GM18511 (cell line): ENCODE results near the gene TNFRSF13B.
"Not testable (repeated sequence)": the region's sequence is repeated elsewhere in the genome, so short reads cannot be mapped to it uniquely, and the experiment has no call there.

Experiments used
- ATAC-seq: cut with Tn5 transposase; IDR thresholded peaks from one replicate; pipeline ENCODE4 v1.9.1; 2021; ENCODE audit warnings: mild to moderate bottlenecking, moderate library complexity; ENCODE audit not compliant: unreplicated experiment

TNFRSF13B gene

DNA sequence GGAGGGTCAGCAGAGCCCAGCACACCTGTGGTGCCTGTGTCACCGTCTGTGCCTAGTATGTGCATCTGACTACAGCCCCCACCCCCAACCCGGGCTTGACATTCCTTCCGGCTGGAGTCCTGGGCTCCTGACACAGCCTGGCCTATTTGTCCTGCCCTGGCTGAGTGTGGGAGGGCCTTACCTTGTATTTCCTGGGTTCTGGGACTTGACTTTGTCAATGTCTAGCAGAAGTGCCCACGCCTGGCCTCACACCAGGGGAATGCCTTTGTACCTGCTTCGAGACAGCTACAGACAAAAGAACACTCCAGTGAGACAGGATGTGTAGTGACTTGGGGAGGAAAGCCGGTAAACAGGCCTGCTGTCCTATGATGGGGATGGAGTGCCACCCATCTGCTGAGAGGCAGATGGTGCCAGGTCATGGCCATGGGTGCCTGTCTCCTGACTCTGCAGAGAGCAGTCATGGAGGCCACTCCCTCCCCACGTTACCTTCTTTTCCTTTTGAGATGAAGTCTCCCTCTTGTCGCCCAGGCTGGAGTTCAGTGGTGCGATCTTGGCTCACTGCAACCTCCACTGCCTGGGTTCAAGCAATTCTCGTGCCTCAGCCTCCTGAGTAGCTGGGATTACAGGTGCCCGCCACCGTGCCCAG lies 42.8 kb downstream of the TNFRSF13B start:
- ATAC-seq, result no peak

DNA sequence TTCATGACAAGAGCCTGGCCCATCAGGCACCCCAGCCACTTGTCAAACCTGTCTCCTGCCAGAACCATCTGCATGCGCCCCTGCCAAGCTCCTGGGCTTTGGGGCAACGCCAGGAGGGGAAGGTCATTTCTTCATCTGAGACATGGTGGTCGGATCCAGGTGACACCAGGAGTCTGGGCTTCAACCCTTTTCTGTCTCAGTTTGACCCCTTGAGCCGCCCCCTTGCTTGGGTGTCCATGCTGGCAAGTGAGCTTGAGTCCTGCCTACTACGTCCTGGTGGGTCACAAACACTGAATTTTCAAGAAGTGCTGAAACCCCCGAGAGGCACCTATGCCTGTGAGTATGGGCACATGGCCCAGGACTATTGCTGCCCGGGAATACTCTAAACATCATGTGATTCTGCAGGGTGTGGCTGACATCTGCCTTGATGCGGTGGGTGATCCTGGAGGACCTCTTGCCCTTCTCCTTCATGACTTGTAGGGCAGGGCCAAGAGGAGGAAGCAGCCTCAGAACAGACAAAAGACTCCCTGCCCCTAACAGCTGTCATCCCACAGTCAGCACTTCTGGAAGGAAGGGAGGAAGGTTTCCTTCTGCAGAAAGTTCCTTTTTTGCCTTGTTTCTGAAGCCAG lies 43.4 kb downstream of the TNFRSF13B start:
- ATAC-seq, result no peak

GRCh38 chr17:16927641-16928321 lies 44.1 kb downstream of the TNFRSF13B start:
- no peak for ATAC-seq

- no peak for ATAC-seq
Observed at GRCh38 chr17:16926571-16927451, 45.1 kb downstream of the TNFRSF13B start.

DNA sequence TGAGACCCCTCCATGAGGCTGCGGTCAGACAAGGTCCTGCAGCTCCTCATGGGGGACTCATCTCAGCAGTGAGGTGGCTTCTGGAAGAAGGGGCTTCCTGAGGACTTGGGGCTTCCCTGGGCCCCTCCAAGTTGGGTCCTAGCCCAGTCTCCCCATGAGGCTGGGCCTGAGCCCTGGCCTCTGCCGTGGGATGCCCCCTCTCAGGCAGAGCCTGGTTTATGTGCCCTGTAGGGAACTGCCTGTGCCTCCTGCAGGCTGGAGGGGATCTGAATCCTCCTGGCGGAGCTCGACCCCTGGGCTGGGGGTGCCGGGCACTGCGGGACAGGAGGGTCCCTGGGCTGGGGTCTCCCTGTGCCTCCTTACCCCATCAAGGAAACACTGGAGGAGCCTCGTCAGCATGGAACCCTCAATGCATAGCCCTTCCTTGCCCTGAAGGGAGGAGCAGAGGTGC lies 45.8 kb downstream of the TNFRSF13B start:
- ATAC-seq, result no peak

- no peak for ATAC-seq
Observed at GRCh38 chr17:16925461-16926060, 46.4 kb downstream of the TNFRSF13B start.

DNA sequence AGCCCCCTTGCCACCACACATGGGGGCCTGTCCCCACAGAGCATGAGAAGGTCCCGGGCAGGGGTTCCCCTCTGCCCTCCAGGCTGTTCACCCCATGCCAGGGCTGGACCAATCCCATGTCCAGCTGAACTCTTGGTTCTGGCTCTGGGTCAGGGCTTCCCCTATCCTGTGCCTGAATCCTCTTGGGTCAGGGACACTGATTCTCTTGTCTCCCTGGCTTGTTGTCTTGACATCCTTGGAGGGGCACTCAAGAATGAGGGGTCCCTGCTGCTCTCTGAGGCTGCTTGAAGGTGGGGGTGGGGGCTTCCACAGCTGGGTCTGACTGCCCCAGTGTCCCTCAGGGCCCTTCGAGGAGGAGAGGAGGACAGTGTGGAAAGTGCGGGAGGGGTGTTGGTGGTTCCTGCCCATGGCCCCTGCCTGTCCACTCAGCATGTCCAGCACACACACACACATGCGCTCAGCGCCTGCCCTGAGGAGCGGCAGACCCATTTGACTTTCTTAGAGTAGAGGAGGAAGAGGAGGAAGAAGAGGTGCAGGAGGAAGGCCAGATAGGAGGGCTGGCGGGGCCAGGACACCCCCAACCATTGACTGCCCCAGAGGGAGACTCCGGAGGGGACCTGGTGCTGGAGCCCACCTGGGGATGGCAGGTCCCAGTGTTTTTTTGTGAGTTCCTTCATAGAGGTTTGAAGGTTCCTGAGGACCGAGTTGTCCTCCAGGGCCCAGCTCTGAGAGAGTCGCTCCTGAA lies 47.0 kb downstream of the TNFRSF13B start:
- no peak for ATAC-seq

- ATAC-seq, result no peak
Observed at GRCh38 chr17:16923904-16924695, 47.8 kb downstream of the TNFRSF13B start.

DNA sequence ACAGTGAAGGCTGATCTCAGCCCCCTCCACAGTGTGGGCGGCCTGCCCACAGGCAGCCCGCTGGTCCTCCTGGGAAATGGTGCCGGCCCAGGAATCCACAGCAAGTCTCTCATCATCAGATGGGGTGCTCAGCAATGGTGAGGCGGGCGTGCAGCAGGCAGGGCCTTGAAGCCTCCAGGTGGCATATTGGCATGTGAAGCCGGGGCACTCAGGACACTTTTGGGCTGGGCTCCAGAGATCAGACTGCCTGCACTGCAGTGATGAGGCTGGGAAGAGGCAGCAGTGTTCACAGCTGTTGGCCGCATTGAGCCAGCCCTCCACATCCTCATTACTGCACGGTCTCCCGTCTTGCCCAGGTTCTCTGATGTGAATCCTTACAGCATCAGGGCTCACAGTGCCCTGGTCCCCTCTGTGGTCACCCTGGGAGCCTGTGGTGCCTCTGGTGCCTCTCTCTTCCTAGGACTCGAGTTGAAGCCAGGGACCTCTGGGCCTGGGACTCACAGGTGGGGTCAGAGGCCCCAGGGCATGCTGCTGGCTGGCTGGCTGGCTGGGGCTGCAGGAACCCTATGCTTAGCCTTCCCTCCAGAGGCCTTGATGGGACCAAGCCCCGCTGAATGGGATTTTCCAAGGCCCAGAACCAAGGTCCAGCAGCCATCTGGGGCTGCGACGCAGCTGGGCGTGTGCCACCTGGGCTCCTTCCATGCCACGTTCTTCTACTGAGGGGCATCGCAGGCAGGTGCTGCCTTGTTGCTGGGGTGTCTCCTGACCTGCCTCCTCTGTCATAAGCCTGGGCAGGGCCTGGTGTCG lies 48.6 kb downstream of the TNFRSF13B start:
- no peak for ATAC-seq

GRCh38 chr17:16922386-16923096 lies 49.4 kb downstream of the TNFRSF13B start:
- no peak for ATAC-seq

- ATAC-seq, result not testable (repeated sequence)
Observed at GRCh38 chr17:16921451-16921850, 50.5 kb downstream of the TNFRSF13B start.

GRCh38 chr17:16920628-16921020 lies 51.3 kb downstream of the TNFRSF13B start:
- ATAC-seq, result no peak

- no peak for ATAC-seq
Observed at GRCh38 chr17:16919663-16920627, 52.0 kb downstream of the TNFRSF13B start.

DNA sequence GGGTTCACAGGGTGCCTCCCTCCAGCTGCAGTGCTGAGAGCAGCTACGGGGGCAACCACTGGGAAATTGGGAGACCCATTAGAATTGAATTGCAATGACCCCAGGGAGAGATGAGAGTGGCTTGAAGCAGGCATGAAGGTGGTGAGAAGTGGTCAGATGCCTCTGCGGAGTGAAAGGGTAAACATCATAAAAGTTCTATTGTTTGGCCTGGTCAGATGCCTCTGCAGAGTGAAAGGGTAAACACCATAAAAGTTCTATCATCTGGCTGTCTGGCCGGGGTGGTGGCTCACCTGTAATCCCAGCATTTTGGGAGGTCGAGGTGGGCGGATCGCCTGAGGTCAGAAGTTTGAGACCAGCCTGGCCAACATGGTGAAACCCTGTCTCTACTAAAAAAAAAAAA lies 53.5 kb downstream of the TNFRSF13B start:
- ATAC-seq, result no peak

DNA sequence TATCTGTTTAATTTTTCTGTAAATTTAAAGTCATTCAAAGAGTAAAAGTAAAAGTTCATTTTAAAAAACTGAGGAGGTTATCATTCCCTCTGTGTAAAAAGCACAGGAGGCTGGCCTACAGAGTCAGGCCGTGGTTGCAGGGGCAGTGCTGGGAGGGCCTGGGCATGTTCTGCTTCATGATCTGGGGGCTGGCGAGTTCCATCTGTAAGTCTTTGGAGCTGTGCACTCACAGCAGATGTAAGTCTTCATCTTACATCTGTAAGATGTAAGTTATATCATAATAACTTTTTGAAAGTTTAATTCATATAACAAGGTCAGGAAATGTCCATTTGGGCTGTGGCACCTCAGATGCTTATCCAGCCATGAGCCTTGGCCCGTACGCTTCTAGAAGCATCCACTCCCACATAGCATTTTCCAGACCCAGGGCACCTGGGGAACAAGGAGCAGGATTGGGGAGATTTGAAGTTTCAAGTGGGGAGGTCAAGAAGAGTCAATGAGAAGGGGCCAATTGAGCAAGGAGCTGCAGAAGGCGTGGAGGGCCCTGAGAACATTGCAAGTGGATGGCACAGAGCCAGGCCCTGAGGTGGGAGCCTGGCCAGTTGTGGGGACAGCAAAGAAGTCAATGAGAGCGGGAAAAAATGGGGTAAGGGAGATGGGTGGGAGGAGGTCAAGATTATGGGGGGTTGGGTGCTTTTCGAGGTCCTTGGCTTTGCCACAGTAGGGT lies 54.1 kb downstream of the TNFRSF13B start:
- ATAC-seq, result no peak

DNA sequence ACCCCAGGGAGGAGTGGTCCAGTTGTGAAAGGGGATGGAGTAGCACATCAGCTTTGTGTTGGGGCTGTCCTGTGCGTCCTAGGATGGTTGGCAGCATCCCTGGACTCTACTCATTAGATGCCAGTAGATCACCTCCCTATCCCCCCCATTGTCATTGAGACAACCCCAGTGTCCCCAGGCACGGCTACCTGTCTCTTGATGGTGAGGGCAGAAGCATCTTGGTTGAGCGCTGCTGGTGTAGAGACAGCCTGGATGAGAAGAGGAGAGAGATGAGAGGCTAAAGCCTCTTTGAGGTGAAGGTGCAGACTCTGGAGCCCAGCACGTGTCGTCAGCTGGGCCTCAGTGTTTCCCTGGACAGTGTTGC lies 55.4 kb downstream of the TNFRSF13B start:
- ATAC-seq, result no peak
